Measurements from ENCODE around the gene IGFBP2. TPM values are rescaled to one million over a fixed set of nuclear protein-coding genes. Genes with fewer than 3 reads are reported as not detected.

Gene IGFBP2
- total RNA-seq, 1 donor from 2014 or later: 371 TPM

GRCh38 chr2:216661051-216661450, 27.8 kb downstream of the IGFBP2 start:
- no peak overlapping the region for H3K4me2 ChIP-seq
- H3K4me3 ChIP-seq: no peak overlapping the region
- no peak for TF ChIP-seq EZH2 (IDR thresholded peaks at IDR 0.05)
- no peak for TF ChIP-seq EZH2phosphoT487 (IDR thresholded peaks at IDR 0.05)
- TF ChIP-seq CTCF (IDR thresholded peaks at IDR 0.05): no peak
- no peak for DNase-seq (ENCODE audit: low spot score)
- H3K4me1 ChIP-seq: peaks cover 22% of the 10 kb centered on the region
- no peak overlapping the region for H2AFZ ChIP-seq (replicated peaks)
- H3K79me2 ChIP-seq (ENCODE audit: low read depth): peaks cover 44% of the 10 kb centered on the region
- Mint-ChIP-seq H3K4me3 (no peak overlapping the region), H3K36me3 (peaks cover 39% of the 10 kb centered on the region), H3K4me1 (peaks cover 39% of the 10 kb centered on the region), H3K27me3 (ENCODE audit: insufficient read depth, low read depth) (peaks cover 6% of the 10 kb centered on the region), H3K27ac (no peak overlapping the region), H3K9me3 (no peaks in the 10 kb centered on the region)
- peaks cover 96% of the 10 kb centered on the region for H4K20me1 ChIP-seq (ENCODE audit: low read depth)
- peaks cover 5% of the 10 kb centered on the region for H3K36me3 ChIP-seq
- H3K27me3 ChIP-seq: no peaks in the 10 kb centered on the region
- peaks cover 19% of the 10 kb centered on the region for H3F3A ChIP-seq (ENCODE audit: low read depth)
- H3K9me3 ChIP-seq (ENCODE audit: low read depth): no peaks in the 10 kb centered on the region
- no peak overlapping the region for H3K9ac ChIP-seq
- no peak overlapping the region for H3K27ac ChIP-seq

- Histone ChIP-seq H3K27me3 (no peaks in the 10 kb centered on the region), H3K4me3 (no peak overlapping the region), H3K27ac (no peak overlapping the region), H3K4me1 (peaks cover 25% of the 10 kb centered on the region), H4K20me1 (ENCODE audit: low read depth) (peaks cover 93% of the 10 kb centered on the region), H3F3A (ENCODE audit: low read depth) (peaks cover 22% of the 10 kb centered on the region), H3K36me3 (peaks cover 5% of the 10 kb centered on the region), H3K4me2 (no peak overlapping the region), H2AFZ (replicated peaks) (no peak overlapping the region), H3K9ac (no peak overlapping the region), H3K79me2 (ENCODE audit: low read depth) (peaks cover 37% of the 10 kb centered on the region), H3K9me3 (ENCODE audit: low read depth) (no peaks in the 10 kb centered on the region)
- Mint-ChIP-seq H3K27ac (no peak overlapping the region), H3K4me1 (peaks cover 36% of the 10 kb centered on the region), H3K9me3 (no peaks in the 10 kb centered on the region), H3K27me3 (ENCODE audit: insufficient read depth, low read depth) (peaks cover 9% of the 10 kb centered on the region), H3K36me3 (peaks cover 39% of the 10 kb centered on the region), H3K4me3 (no peak overlapping the region)
- TF ChIP-seq EZH2 (IDR thresholded peaks at IDR 0.05): no peak
- no peak for TF ChIP-seq EZH2phosphoT487 (IDR thresholded peaks at IDR 0.05)
- no peak for TF ChIP-seq CTCF (IDR thresholded peaks at IDR 0.05)
- DNase-seq (ENCODE audit: low spot score): no peak
Measured at GRCh38 chr2:216661639-216662375, 28.6 kb downstream of the IGFBP2 start.

GRCh38 chr2:216663106-216663505, 29.9 kb downstream of the IGFBP2 start:
- Mint-ChIP-seq H3K4me1 (peaks cover 25% of the 10 kb centered on the region), H3K4me3 (no peak overlapping the region), H3K27me3 (ENCODE audit: insufficient read depth, low read depth) (peaks cover 11% of the 10 kb centered on the region), H3K36me3 (peaks cover 32% of the 10 kb centered on the region), H3K27ac (no peak overlapping the region), H3K9me3 (no peaks in the 10 kb centered on the region)
- H3K4me1 ChIP-seq: peaks cover 15% of the 10 kb centered on the region
- TF ChIP-seq EZH2phosphoT487 (IDR thresholded peaks at IDR 0.05) (no peak), EZH2 (IDR thresholded peaks at IDR 0.05) (no peak), CTCF (IDR thresholded peaks at IDR 0.05) (no peak)
- no peaks in the 10 kb centered on the region for H3K27me3 ChIP-seq
- H3K9ac ChIP-seq: no peak overlapping the region
- no peak overlapping the region for H3K4me3 ChIP-seq
- H3K36me3 ChIP-seq: peaks cover under 1% of the 10 kb centered on the region
- no peaks in the 10 kb centered on the region for H3K9me3 ChIP-seq (ENCODE audit: low read depth)
- no peak overlapping the region for H2AFZ ChIP-seq (replicated peaks)
- no peak overlapping the region for H3K4me2 ChIP-seq
- H3K27ac ChIP-seq: no peak overlapping the region
- peaks cover 24% of the 10 kb centered on the region for H3K79me2 ChIP-seq (ENCODE audit: low read depth)
- DNase-seq (ENCODE audit: low spot score): no peak
- peaks cover 80% of the 10 kb centered on the region for H4K20me1 ChIP-seq (ENCODE audit: low read depth)
- peaks cover 22% of the 10 kb centered on the region for H3F3A ChIP-seq (ENCODE audit: low read depth)
